ENCODE data around the gene GLYATL3. TPM values are rescaled to one million over a fixed set of nuclear protein-coding genes. Genes with fewer than 3 reads are reported as not detected.

GLYATL3 gene
- total and polyA plus RNA-seq, 2 of the 4 experiments (the other 2 are of a cell fraction) = not detected

DNA sequence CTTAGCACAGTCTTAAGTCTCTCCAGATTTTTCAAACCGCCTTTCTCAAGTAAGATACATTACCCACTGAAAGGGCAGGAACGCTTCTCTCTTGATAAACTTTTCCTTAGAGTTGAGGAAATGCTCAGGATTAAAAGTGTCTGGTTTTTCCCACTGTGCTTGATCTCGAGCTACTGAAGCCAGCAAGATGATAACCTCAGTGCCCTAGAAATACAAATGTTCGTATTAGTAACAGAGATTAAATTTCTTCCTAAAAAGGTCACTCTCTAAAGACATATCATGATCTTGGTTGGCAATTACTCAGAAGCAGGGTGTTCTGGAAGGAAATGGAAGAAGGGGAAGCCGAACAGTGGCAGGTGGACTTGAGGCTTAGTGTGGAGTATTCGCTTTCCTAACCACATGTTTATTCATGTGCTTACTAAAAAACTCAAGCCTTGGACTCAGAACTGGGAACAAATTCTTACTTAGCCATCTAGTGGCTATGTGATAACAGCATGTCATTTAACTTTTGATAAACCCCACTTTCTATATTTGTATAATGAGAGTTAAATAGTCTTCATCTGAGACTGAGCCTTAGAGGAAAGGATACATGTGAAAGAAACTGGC lies 70.9 kb downstream of the GLYATL3 start:
- H2AFZ ChIP-seq (replicated peaks; ENCODE audit: low read length, poor library complexity) = no peak overlapping the region
- H3K4ac ChIP-seq (ENCODE audit: low read depth, low read length) = no peak overlapping the region
- no peaks in the 10 kb centered on the region for H3K4me1 ChIP-seq (ENCODE audit: control insufficient read depth, insufficient read depth, low read length)
- no peak overlapping the region for H4K5ac ChIP-seq (ENCODE audit: low read depth, low read length)
- dilution Hi-C loops (cut with HindIII; ENCODE audit: low sequenced_read_pairs, unreplicated experiment) = no loop called here
- H4K8ac ChIP-seq (ENCODE audit: low read depth in 2 of 2, low read length in 2 of 2) = no peak overlapping the region
- no peaks in the 10 kb centered on the region for H4K20me1 ChIP-seq (ENCODE audit: insufficient read depth, low read length)
- ChIA-PET CTCF (no interaction called here), POLR2A (ENCODE audit: unreplicated experiment) (no interaction called here)
- H3K4me2 ChIP-seq (ENCODE audit: low read depth, low read length) = no peak overlapping the region
- H3K18ac ChIP-seq (ENCODE audit: low read depth, low read length) = no peak overlapping the region
- no TSS peak for BruUV-seq (replicated peaks)
- H3K9me1 ChIP-seq (ENCODE audit: insufficient read depth, low read length) = no peaks in the 10 kb centered on the region
- no peaks in the 10 kb centered on the region for H3K27me3 ChIP-seq (ENCODE audit: control insufficient read depth, insufficient read depth, low read length)
- H2BK5ac ChIP-seq (ENCODE audit: low read depth, low read length, poor library complexity, severe bottlenecking) = no peak overlapping the region
- no peaks in the 10 kb centered on the region for H3K36me3 ChIP-seq (ENCODE audit: control insufficient read depth, insufficient read depth, low read length)
- intact Hi-C loops (cut with micrococcal nuclease) = no loop called here
- no peak overlapping the region for H3K4me3 ChIP-seq (ENCODE audit: insufficient read depth, low read depth, low read length)
- H3K56ac ChIP-seq (ENCODE audit: extremely low read depth, insufficient read depth, low read length) = no peak overlapping the region
- H2AK9ac ChIP-seq (replicated peaks; ENCODE audit: low read depth, low read length, poor library complexity) = no peak overlapping the region
- peak; percentile 1 for DNase-seq
- in situ Hi-C loops (cut with MboI; ENCODE audit: low sequenced_read_pairs) = no loop called here
- WGBS, 2 experiments (ENCODE audit: extremely low coverage in 2 of 2, insufficient read length in 1 of 2) = no CpG with 5 or more reads among the region's 6 CpGs
- TF ChIP-seq CEBPB (IDR thresholded peaks at IDR 0.05; ENCODE audit: low read depth, low read length) = no peak
- TF ChIP-seq, protein P1, sequence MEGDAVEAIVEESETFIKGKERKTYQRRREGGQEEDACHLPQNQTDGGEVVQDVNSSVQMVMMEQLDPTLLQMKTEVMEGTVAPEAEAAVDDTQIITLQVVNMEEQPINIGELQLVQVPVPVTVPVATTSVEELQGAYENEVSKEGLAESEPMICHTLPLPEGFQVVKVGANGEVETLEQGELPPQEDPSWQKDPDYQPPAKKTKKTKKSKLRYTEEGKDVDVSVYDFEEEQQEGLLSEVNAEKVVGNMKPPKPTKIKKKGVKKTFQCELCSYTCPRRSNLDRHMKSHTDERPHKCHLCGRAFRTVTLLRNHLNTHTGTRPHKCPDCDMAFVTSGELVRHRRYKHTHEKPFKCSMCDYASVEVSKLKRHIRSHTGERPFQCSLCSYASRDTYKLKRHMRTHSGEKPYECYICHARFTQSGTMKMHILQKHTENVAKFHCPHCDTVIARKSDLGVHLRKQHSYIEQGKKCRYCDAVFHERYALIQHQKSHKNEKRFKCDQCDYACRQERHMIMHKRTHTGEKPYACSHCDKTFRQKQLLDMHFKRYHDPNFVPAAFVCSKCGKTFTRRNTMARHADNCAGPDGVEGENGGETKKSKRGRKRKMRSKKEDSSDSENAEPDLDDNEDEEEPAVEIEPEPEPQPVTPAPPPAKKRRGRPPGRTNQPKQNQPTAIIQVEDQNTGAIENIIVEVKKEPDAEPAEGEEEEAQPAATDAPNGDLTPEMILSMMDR (conservative IDR thresholded peaks at IDR 0.05; ENCODE audit: low read depth, low read length) = 0 out of 2 replicates have a peak, but pooled peaks have one; percentile 2
- H2BK20ac ChIP-seq (ENCODE audit: low read depth, low read length) = no peak overlapping the region
- H3K9ac ChIP-seq (ENCODE audit: low read depth, low read length) = no peak overlapping the region
- no peaks in the 10 kb centered on the region for H3K79me1 ChIP-seq (ENCODE audit: low read depth in 1 of 2, low read length in 2 of 2)
- no peak overlapping the region for H2BK120ac ChIP-seq (ENCODE audit: low read depth, low read length)
- no peak overlapping the region for H3K23ac ChIP-seq (ENCODE audit: low read depth, low read length)
- H2AK5ac ChIP-seq (ENCODE audit: low read depth, low read length) = no peak overlapping the region
- no peak; the same call in 1 of the 2 replicates for ATAC-seq (ENCODE audit: low read depth)
- H3K14ac ChIP-seq (replicated peaks; ENCODE audit: low read depth, low read length) = no peak overlapping the region
- no peak overlapping the region for H2BK15ac ChIP-seq (ENCODE audit: low read depth, low read length)
- H3K27ac ChIP-seq (ENCODE audit: insufficient read depth, low read length) = no peak overlapping the region
- H3K9me3 ChIP-seq (ENCODE audit: control insufficient read depth, insufficient read depth, low read length) = no peaks in the 10 kb centered on the region
- H4K91ac ChIP-seq (ENCODE audit: insufficient read depth, low read depth, low read length) = no peak overlapping the region

All from IMR-90 (cell line).